Measurements from ENCODE around the gene ZNF474. TPM values are rescaled to one million over a fixed set of nuclear protein-coding genes. Genes with fewer than 3 reads are reported as not detected.

The ZNF474 gene
- total RNA-seq, 1 experiment from 2014 or later: not detected

DNA sequence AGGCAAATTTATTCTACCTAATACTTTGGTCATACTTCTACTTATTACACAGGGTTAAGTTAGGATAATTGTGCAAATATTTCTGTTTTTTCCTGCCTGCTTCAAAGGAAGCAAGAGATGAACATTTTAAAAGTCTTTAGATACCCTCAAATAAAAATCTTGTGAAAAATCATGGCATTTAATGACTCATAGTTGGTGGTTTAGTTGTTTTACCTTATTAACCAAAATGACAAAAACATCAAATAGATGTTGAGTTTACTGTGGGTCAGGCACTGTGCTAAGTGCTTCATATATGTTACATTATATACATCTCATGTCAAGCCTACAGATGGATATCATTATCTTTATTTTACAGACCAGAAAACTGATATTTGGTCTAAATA lies 54.4 kb downstream of the ZNF474 start:
- intact Hi-C loops (cut with micrococcal nuclease; ENCODE audit: unreplicated experiment): no loop called here
- Histone ChIP-seq H3K9me3 (ENCODE audit: low read depth, low read length, poor library complexity, severe bottlenecking) (no peaks in the 10 kb centered on the region), H3K27me3 (replicated peaks; ENCODE audit: insufficient read depth, low read depth, low read length, poor library complexity) (peaks cover 2% of the 10 kb centered on the region), H3K27ac (ENCODE audit: low read depth, low read length, poor library complexity, severe bottlenecking) (no peak overlapping the region), H3K4me3 (ENCODE audit: low read depth, low read length, poor library complexity, severe bottlenecking) (no peak overlapping the region), H3K4me1 (ENCODE audit: insufficient read depth, low read length, poor library complexity, severe bottlenecking) (peaks cover 19% of the 10 kb centered on the region), H3K36me3 (ENCODE audit: insufficient read depth, low read length, poor library complexity, severe bottlenecking) (no peaks in the 10 kb centered on the region)
- no peak for DNase-seq (ENCODE audit: low spot score)
- ChIA-PET CTCF (no interaction called here), POLR2A (ENCODE audit: low non-redundant PET) (no interaction called here)
- TF ChIP-seq, protein P1, sequence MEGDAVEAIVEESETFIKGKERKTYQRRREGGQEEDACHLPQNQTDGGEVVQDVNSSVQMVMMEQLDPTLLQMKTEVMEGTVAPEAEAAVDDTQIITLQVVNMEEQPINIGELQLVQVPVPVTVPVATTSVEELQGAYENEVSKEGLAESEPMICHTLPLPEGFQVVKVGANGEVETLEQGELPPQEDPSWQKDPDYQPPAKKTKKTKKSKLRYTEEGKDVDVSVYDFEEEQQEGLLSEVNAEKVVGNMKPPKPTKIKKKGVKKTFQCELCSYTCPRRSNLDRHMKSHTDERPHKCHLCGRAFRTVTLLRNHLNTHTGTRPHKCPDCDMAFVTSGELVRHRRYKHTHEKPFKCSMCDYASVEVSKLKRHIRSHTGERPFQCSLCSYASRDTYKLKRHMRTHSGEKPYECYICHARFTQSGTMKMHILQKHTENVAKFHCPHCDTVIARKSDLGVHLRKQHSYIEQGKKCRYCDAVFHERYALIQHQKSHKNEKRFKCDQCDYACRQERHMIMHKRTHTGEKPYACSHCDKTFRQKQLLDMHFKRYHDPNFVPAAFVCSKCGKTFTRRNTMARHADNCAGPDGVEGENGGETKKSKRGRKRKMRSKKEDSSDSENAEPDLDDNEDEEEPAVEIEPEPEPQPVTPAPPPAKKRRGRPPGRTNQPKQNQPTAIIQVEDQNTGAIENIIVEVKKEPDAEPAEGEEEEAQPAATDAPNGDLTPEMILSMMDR (conservative IDR thresholded peaks at IDR 0.05; ENCODE audit: low read depth, low read length): no peak
- TF ChIP-seq EZH2 (IDR thresholded peaks at IDR 0.05; ENCODE audit: borderline replicate concordance, low read depth, low read length, poor library complexity, severe bottlenecking): no peak
- no TSS peak for BruUV-seq (replicated peaks)

DNA sequence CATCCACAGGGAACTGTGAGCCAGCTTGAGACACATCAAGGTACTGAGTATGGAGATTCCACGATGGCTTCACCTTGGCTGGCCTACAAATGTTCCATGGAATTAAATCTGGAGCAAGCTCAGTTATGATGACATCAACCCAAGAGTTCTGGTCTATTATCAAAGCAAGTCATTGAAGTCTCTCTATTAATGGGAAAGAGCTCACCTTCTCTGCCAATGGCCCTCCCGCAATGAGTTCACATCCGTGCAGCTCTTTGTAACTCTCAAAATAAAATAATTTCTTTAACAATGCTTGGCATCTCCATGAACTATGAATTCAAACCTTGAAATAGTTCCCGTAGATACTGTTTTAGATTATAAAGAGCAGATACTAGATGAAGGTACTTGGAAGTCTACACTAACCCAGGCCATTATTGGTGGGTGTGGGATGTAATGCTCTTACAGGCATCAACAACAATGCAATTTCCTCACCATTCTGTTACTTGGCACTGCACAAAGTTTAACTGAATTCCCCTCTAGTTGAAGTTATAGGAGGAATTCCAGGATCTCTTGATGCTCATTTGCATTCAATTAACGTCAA lies 55.4 kb downstream of the ZNF474 start:
- intact Hi-C loops (cut with micrococcal nuclease; ENCODE audit: unreplicated experiment): no loop called here
- DNase-seq (ENCODE audit: low spot score): no peak
- BruUV-seq (replicated peaks): no TSS peak
- Histone ChIP-seq H3K36me3 (ENCODE audit: insufficient read depth, low read length, poor library complexity, severe bottlenecking) (no peaks in the 10 kb centered on the region), H3K4me1 (ENCODE audit: insufficient read depth, low read length, poor library complexity, severe bottlenecking) (peaks cover 19% of the 10 kb centered on the region), H3K27me3 (replicated peaks; ENCODE audit: insufficient read depth, low read depth, low read length, poor library complexity) (peaks cover 7% of the 10 kb centered on the region), H3K9me3 (ENCODE audit: low read depth, low read length, poor library complexity, severe bottlenecking) (no peaks in the 10 kb centered on the region), H3K4me3 (ENCODE audit: low read depth, low read length, poor library complexity, severe bottlenecking) (no peak overlapping the region), H3K27ac (ENCODE audit: low read depth, low read length, poor library complexity, severe bottlenecking) (no peak overlapping the region)
- POLR2A ChIA-PET (ENCODE audit: low non-redundant PET): no interaction called here
- no peak for TF ChIP-seq EZH2 (IDR thresholded peaks at IDR 0.05; ENCODE audit: borderline replicate concordance, low read depth, low read length, poor library complexity, severe bottlenecking)
- TF ChIP-seq, protein P1 (conservative IDR thresholded peaks at IDR 0.05; ENCODE audit: low read depth, low read length): no peak
- CTCF ChIA-PET: no interaction called here

DNA sequence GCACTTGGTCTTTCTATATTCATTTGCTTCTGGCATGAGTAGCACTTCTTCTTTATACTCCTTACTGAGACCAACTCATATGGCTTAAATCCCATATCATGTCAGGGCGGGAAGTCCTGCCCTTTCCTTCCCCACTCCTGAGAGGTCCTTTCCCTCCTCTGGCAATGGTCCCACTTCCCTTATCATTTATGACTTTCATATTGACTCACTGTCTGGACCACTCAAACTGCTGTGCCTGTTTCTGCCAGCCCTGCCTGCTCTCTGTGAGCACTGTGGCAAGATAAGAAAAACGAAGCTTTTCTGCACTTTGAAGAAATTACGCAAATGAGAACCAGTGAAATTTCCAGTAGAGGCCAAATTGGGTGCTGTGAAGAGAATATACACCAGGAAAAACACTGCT lies 58.1 kb downstream of the ZNF474 start:
- Histone ChIP-seq H3K36me3 (ENCODE audit: insufficient read depth, low read length, poor library complexity, severe bottlenecking) (no peaks in the 10 kb centered on the region), H3K4me3 (ENCODE audit: low read depth, low read length, poor library complexity, severe bottlenecking) (no peak overlapping the region), H3K9me3 (ENCODE audit: low read depth, low read length, poor library complexity, severe bottlenecking) (no peaks in the 10 kb centered on the region), H3K27ac (ENCODE audit: low read depth, low read length, poor library complexity, severe bottlenecking) (no peak overlapping the region), H3K27me3 (replicated peaks; ENCODE audit: insufficient read depth, low read depth, low read length, poor library complexity) (peaks cover 13% of the 10 kb centered on the region), H3K4me1 (ENCODE audit: insufficient read depth, low read length, poor library complexity, severe bottlenecking) (peaks cover 11% of the 10 kb centered on the region)
- DNase-seq (ENCODE audit: low spot score): no peak
- intact Hi-C loops (cut with micrococcal nuclease; ENCODE audit: unreplicated experiment): no loop called here
- POLR2A ChIA-PET (ENCODE audit: low non-redundant PET): no interaction called here
- TF ChIP-seq EZH2 (IDR thresholded peaks at IDR 0.05; ENCODE audit: borderline replicate concordance, low read depth, low read length, poor library complexity, severe bottlenecking): no peak
- TF ChIP-seq, protein P1 (conservative IDR thresholded peaks at IDR 0.05; ENCODE audit: low read depth, low read length): no peak
- CTCF ChIA-PET: no interaction called here
- BruUV-seq (replicated peaks): no TSS peak

Data from A673 (cell line).